HG02852 (cell line): ENCODE measurements around the gene CSGALNACT2.
"Not testable (repeated sequence)": the region's sequence is repeated elsewhere in the genome, so short reads cannot be mapped to it uniquely, and the experiment has no call there.

Experiments used
- ATAC-seq: cut with Tn5 transposase; IDR thresholded peaks from one replicate; pipeline ENCODE4 v1.9.1; 2021; ENCODE audit warnings: mild to moderate bottlenecking, moderate library complexity; ENCODE audit not compliant: unreplicated experiment

CSGALNACT2 gene

DNA sequence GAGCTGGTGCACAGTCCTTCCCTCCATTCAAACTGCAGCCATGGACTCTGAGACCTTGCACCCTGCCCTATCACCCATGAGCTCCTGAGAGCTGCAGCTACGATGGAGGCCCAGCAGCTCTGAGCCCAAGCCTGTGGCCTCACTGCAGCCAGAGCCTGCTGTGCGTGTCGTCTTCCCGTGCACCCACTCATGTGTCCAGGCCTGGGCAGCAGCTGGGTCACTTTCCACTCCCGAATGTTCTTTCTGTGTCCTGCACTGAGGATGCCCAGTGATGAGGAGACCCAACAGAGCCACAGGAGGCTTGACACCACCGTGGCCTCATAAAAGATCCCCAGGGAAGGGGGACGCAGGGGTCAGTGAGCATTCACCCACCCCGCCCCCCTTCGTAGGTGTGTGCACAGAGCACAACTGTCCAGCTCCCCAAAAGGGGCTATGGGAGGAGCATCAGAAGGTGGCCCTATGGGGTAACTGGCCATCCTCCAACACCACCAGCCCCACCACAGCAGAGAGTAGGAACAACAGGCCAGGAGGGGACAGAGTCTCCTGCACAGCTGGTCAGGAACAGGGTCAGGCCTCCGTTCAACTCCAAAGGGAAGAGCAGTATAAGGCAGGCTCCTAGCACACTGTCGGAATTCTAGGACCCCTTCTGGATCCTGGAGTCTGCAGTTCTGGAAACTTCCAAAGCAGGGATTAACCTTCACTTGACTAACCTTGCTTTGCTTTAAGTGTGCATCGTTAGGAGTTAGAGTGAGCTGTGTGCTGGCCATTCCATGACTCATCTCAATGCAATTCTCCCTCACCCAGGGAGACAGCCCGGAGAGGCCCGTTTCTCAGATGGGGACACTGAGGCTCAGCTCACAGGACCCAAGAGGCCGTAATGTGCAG is 76.1 kb downstream of the CSGALNACT2 start:
- no peak for ATAC-seq

DNA sequence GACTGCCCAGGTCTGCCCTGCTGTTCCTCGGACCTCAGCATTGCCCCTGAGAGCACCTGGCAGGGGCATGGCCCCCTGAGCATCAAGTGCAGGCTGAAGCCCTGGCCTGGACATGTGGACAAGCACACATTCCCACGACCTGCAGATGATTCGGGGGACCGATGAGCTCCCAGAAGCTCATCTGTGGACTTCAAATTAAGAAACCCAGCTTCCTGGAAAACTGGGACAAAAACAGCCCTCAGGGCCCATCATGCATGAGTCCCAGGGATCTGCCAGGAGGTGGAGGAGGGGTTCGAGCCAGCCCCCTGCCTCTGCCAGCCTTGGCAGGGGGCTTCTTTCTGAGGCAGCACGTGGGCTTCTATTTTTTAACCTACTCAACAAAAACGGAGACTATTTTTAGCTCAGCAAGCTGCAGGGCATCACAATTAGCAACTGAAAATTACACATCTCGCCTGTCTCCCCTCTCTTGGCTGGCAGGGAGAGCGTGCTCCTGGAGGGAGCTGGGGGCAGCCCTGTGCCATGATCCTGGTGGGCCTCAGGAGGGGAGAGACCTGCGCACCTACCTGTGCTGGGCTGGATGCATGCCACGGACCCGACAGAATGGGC is 76.8 kb downstream of the CSGALNACT2 start:
- ATAC-seq: no peak

DNA sequence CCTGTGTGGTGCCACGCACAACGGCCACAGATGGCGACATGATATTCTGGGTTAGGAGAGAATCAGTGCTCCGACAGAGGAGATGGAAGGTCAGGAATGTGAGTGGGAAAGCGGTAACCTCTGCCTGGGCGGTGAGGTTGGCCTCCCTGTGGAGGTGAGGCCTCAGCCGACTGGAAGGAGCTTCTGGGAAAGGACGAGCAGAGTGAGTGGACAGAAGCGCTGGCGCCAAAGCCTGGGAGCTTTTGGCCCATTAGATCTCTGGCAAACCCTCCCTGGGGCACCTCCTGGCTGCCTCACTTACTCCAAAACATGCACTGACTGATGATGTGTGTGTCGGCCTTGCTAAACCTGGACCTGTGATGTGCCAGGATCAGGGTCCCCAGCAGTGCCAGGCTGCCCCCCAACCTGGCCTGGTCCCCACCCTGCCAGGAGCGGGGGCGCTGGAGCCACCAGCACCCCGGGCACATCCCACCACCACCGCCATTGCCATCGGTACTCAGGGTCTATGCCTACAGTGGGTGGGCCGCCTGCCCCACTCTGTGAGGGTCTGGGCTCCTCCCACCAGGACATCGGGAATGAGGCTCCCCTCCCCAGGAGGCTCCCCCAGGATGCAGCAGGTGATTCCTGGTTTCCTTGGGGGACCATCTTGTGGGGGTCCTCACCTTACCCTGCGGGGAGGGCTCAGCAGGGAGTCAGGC is 77.7 kb downstream of the CSGALNACT2 start:
- no peak for ATAC-seq

DNA sequence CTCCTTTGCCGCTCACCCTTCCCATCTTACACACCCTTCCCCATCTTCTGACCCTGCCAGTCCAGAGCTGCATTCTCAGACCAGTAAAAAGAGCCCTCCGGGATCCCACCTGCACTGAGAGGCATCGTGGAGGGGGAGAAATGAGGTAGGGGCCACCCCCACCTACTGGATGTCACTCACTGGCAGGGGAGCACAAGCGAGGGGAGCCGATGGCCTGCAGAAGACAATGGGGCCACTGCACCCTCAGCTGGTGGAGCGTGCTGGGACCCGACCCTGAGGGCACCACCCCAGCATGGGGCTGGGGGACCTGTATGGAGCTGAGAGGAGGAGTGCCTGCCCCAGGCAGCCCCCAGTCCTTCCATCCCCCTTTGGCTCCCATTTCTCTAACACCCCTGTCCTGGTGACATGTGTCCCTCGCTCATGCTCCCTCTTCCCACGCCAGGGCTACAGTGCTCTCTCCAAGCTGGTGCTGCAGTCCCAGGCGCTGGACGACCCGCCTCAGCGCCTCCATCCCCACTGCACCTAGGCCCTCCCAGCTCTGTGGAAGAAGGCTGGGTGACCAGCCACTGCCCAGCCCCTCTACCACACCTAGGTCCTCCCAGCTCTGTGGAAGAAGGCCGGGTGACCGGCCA is 78.8 kb downstream of the CSGALNACT2 start:
- ATAC-seq: no peak

DNA sequence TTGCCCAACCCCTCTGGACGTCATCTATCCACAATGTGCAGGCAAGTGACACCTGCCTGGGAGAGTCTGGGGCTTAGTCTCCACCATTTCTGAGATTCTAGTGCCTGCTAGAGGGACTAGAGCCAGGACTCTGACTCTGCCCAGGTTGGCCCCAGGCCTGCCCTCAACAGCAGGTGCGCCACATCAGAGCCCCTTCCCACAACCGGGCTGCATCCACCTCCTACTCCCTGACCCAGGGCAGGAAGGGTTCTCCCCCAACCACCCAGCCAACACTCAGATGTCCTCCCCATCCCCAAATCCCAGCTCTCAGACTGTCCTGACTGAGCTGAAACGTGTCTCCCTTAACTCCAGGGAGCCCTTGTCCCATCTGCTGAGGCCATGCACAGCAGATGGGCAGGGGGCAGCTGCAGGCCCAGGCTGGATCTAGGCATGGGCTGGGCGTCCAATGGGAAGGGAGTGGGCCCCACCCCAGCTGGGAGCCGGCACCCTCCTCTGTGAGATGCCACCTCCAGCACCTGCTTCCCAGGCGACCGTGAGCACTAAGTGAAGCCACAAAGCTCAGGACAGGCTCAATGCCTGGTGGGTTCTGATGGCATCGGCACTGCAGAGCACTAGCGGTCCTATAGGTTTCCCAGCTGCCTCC is 79.4 kb downstream of the CSGALNACT2 start:
- no peak for ATAC-seq

DNA sequence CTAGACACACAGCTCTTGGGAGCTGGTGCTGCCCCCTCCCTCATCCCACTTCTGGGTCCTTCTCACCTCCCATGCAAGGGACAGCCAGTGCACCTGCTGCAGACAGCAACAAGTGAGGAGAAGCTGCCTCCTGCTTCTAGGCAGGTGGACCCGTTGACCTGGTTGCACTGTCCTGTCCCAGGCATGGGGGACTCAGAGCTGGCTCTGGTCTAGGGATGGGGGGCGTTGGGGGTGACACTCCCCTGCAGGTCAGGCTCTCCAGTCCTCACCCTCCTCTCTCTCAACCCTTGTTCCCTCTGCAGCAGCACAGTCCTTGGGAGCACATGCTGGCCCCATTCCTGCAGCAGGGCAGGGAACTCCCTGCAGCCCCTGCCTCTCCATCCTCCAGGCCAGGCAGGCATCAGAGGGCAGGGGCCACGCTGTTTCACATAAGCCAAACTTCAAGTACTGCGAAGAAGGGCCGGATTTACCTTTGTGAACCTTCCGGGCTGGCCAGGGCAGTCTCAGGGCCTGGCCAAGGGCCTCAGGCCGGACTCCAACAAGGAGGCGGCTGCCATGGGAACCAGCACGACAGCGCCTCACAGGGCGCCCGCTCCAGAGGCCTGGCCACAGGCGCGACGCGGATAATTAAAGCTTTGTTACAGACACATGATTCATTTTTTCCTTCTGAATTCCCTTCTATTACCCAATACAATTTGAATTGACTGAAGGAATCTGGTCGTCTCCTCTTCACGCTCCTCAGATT is 80.1 kb downstream of the CSGALNACT2 start:
- no peak for ATAC-seq

DNA sequence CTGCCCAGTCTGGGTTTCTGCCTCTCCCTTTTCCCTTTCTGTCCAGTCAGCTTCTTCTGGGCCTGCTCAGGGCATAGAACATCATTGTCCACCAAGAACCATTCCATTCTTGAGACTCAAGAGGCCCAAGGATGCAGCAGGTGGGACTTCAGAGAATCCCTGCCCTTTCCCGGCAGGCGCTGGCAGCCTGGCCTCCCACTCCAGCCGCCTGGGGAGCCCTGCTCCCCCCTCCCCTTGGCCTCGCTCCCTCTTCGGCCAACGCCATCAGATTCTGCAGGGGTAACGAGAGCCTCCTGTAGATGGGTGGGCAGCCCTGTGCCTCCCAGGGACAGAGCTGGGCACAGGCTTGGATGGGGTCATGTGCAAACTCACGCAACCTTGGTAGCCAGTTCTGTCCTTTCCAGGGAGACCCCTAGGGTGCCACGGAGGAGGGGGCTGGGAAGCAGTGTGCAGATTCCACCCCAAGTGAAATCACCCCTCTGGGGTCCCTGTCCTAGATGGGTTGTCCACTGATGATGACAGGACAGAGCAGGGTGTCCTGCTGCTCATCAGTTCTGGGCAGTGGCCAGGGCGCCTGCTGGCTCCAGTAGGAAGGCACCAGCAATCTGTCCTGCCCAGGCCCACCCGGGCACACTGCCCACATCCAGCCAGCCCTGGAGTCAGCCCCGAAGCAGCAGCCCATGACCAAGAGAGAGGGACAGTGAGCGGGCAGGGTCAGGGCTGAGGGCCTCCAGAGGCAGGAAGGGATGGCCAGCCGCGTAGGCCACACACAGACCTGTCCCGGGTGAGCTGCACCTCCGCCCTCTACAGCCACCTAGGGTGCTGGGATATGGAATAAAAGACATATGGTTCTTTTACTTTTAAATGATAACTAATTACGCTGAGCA is 80.9 kb downstream of the CSGALNACT2 start:
- ATAC-seq: no peak

DNA sequence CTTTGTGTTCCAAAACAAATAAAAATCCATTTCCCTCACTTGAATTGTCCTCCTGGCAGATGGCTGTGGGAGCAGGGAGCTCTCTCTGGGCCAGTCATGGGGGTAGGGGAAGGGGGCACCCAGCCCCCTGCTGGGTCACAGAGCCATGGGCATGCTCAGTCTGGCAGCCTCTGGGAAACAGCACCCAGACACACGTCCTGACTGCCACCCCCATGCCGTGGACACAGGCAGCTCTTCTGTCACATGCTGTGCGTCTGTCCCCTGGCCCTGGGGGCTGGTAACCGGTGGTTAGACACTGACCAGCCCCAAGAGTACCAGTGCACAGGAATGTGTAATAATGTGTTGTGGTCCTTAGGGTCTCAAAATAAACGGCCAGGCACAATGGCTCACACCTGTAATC is 81.6 kb downstream of the CSGALNACT2 start:
- no peak for ATAC-seq

DNA sequence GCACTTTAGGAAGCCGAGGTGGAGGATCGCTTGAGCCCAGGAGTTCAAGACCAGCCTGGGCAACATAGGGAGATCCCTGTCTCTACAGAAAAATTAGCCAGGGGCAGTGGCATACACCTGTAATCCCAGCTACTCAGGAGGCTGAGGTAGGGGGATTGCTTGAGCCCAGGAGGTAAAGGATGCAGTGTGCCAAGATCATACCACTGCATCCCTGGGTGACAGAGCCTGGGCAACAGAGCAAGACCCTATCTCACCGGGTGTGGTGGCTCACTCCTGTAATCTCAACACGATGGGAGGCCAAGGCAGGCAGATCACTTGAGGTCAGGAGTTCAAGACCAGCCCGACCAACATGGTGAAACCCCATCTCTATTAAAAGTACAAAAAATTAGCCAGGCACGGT is 82.0 kb downstream of the CSGALNACT2 start:
- ATAC-seq: not testable (repeated sequence)

DNA sequence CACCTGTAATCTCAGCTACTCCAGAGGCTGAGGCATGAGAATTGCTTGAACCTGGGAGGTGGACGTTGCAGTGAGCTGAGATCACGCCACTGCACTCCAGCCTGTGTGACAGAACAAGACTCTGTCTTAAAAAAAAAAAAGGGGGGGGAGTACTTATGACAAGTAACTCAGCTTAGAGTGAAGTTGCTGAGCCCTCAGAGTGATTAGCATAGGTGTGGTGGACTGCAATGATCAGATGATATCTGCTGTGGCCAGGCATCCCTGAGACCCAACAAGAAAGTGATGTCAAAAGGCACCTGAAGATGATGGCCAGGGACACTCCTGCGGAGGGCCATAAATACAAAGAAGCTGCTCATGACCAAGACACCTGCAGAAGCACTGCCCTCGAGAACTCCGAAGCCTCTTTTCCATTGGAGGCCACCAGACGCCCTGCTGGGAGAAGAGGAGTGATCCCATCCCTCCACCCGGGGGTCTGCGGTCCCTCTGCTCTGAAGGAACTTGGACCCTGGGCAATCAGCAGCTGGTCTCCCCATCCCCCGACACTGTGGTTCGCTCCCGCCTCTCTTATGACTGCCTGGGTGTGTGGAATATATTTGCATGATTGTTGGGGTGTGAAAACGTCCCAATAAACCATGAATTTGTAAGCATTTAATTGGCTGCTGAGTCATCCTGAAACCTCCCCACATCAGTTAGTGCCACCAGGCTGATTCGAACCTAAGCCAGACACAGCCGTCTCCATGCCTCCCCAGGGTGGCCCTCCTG is 82.6 kb downstream of the CSGALNACT2 start:
- no peak for ATAC-seq

DNA sequence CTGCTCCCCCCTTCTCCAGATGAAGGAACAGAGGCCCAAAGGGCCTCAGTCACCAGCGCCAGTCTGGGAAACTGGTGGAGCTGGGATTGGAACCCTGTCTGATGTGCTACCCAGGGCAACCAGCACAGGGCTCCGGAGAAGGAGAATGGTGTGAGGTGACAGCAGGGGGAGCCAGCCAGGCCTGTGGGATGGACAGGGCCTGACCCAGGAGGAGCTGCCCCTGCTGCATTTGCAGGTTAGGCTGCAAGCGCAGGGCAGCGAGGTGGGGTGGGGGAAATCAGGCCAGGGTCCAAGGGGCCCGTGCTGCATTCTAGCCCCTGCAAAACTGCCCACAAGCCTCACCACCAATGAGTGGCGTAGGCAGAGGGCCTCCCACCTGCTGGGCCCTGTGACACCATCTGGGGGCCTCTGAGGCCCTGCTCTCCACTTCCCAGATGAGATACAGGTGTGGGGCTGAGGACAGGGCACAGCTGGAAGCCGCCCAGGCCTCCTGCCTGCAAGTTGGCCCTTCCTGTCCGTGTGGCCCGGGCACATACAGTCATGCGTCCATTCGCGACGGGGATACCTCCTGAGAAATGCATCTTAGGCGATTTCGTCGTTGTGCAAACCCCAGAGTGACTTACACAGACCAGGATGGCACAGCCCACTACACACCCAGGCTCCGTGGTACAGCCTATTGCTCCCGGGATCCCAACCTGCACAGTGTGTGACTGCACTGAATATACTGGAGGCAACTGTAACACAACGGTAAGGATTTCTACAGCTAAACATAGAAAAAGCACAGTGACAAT is 83.4 kb downstream of the CSGALNACT2 start:
- no peak for ATAC-seq

DNA sequence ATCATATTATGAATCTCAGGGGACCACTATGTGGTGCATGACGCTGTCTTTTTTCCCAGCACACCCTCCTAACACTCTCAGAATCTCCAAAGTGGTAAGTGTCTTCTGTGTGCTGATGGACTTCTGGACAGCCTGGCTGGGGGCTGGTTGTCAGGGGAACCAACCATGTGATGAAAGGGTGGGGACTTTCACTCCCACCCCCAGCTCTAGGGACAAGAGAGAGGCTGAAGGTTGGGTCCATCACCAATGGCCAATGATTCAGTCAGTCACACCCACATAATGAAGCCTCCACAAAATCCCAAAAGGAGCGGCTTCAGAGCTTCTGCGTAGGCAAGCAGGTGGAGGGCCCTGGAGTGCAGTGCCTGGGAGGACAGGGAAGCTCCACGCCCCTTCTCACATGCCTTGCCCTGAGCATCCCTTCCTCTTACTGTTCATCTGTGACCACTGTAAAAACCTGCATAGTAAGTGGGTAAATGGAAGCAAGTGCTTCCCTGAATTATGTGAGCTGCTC is 84.0 kb downstream of the CSGALNACT2 start:
- no peak for ATAC-seq

DNA sequence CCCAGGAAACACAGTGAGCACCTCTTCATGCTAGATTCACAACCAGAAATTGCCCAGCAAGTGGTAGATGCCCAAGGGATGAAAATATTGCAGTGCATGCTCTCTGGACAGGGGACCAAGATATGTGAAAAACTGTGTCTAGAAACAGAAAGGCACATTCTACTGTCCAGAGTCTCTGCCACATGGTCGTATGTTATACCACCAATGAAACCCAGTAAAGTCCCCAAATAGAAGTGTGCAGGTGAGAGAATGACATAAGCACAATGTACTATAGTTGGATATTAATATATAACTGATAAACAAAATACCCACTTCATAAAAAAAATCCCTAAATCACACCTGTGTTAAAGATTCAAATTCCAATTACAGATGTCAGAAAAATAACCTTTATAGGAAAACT is 84.8 kb downstream of the CSGALNACT2 start:
- ATAC-seq: no peak

DNA sequence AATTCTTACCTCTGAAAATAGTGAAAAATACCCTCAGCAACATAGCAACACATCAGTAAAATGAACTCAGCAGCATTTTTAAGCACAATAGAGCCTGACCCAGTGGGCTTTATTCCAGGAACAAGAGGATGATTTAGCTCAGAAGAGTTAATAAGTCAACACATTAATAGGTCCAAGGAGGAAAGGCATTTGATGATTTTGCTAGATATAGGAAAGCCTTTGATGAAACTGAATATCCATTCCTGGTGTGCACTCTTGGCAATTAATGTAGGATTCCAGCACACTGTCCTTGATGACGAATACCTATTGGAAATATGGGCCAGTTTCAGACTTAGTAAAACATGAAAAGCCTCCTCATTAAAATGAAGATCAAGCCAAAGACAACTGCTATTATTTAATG is 86.1 kb downstream of the CSGALNACT2 start:
- ATAC-seq: no peak

DNA sequence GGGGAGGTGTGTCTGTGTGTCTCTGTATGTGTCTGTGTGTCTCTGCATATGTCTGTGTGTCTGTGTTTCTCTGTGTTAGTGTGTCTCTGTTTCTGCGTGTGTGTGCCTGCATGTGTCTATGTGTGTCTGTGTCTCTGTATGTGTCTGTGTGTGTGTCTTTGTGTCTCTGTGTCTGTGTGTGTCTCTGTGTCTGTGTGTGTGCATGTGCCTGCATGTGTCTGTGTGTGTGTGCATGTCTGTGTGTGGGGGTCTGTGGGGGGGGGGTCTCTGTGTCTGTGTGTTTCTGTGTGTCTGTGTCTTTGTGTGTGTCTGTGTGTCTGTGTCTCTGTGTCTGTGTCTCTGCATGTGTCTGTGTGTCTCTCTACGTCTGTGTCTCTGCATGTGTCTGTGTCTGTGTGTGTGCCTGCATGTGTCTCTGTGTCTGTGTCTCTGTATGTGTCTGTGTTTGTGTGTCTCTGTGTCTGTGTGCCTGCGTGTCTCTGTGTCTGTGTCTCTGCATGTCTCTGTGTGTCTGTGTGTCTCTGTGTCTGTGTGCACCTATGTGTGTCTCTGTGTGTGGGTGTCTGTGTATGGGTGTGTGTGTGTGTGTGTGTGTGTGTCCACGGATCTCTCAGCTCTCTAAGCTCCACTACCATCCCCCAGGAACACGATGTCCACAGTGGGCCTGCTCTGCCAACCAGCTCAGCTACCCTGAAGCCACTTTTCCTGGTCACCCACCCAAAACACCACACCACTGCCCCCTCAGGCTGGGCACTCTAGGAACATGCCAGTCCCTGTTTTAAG is 87.0 kb downstream of the CSGALNACT2 start:
- no peak for ATAC-seq

DNA sequence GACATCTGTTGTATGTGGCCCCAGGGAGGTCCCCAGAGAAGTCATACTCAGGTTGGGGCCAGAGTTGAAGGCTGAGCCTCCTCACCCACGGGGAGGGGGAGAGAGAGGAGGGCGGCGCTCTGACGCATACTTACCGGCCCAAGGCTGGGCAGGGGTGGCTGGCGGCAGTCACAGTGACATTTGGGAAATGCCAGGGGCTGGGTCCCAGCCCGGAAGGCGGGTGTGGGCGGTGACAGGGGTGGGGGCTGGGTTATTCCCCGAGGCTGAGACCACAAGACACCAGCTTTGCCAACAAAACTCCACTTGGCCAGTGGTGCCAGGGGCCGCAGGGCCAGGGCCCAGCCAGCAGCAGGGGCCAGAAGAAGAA is 87.5 kb downstream of the CSGALNACT2 start:
- no peak for ATAC-seq

DNA sequence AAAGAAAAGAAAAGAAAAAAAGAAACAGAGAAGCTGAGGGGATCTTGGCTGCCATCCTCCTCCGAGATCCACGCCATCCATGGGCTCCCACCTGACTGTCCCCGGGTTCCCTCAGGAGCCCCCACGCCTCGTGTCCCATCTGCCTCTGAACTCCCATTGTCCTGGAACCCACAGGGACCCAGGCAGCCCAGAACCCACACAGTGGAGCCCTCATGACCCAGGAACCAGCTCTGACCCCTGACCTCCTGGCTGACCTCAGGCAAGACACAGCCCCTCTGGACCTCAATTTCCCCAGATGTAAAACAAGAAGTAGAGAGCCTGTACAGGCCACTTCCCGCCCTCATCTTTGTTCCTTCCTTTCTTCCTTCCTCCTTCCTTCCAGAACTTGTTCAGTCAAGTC is 88.2 kb downstream of the CSGALNACT2 start:
- no peak for ATAC-seq
